SK-MEL-5 (cell line): ENCODE results near the gene RARB. TPM values are rescaled to one million over a fixed set of nuclear protein-coding genes. Genes with fewer than 3 reads are reported as not detected.

ENCODE experiments used
- DNase-seq: peaks from one replicate; pipeline ENCODE4 v3.0.0-alpha.2; 2016; ENCODE audit warnings: low read depth, low spot score
- in situ Hi-C: cut with HindIII; loops from 2 replicates; pipeline ENCODE4 v1.10.0; 2016; ENCODE audit warnings: low sequenced_read_pairs, high pct_unique_total_duplicates, low pct_unique_long_range_greater_than_20kb
- total RNA-seq: library from RNA; depleted of rRNA; stranded (reverse); fragments of >200 nt; shearing (Covaris generic); gene quantifications from 2 replicates; pipeline ENCODE4 v1.2.3, GENCODE V29; 2014

The RARB gene
- total RNA-seq, 1 experiment from 2014 or later = 0.87 TPM

DNA sequence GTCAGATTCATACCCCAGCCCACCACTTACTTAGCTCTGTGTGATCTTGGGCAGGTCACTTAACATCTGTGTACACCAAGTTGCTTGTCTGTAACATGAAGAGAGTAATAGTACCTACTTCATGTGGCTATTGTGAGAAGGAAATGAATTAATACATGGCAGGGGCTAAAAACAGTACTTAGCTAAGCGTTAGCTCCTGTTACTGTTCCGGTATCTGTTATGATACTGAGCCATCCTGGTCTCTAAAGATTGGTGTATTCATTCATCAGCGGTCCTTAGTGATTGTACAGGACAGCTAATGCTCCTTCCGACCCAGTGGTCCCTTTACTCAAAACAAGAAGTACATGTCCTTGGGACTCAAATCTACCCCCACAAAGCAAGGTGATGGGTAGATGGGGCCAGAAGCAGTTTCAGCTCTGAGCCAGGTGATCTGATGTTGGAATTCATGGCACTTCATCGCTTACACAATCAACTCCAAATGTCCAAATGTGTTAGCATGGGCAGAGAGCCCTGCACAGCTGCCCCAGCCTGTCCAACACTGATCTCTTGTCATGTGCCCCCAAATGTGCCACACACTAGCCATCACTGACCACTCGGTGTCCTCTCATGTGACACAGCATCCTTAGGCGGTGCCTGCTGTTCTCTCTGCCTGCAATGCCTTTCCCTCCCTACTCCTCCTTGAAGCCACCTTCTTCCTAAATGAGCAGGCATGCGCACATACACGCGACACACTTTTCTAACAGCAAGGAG is 84.1 kb downstream of the RARB start:
- in situ Hi-C loops = no loop called here
- no peak for DNase-seq

DNA sequence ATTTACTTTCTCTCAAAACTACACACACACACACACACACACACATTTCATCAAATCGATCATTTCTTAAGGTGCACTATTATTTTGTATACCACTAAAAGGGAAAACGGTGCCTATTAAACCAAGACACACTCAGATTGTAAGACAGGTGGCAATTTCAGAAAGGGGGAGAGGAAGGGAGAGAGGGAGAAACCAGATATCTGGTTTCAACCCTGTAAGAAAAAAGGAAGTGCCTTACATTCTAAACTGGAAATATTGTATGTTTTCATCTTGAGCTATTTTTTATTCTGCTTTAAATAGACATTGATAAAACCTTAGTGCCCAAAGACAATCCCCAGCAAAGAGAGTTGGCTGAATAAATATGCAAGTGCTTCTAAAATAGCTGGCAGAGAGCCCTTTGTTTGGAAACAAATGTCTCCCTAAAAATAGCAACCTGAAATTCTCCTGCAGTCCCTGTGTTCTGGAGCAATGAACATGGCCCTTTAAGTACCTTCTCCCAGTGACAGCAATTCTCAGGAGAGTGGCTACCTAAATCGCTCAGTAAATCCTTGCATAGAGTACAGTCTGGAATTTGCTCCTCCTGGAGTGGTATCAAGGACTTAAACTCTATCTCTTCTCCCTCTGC is 85.7 kb downstream of the RARB start:
- in situ Hi-C loops = no loop called here
- no peak for DNase-seq

DNA sequence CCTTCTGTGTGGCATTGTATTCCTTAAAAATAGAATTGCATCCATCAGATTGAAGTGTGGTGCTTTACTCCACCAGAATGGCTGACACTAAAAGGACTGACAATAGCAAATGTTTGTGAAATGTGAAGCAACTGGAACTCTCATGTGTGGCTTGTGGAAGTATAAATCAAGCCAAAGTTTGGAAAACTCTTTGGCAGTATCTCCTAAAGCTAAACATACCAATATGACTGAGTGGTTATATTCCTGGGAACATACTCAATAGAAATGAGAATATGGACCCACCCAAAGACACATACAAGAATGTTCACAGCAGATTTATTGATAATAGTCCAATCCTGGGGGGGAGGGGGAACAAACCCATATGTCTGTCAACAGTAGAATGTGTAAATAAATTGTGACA is 87.1 kb downstream of the RARB start:
- in situ Hi-C loops = no loop called here
- DNase-seq = no peak

DNA sequence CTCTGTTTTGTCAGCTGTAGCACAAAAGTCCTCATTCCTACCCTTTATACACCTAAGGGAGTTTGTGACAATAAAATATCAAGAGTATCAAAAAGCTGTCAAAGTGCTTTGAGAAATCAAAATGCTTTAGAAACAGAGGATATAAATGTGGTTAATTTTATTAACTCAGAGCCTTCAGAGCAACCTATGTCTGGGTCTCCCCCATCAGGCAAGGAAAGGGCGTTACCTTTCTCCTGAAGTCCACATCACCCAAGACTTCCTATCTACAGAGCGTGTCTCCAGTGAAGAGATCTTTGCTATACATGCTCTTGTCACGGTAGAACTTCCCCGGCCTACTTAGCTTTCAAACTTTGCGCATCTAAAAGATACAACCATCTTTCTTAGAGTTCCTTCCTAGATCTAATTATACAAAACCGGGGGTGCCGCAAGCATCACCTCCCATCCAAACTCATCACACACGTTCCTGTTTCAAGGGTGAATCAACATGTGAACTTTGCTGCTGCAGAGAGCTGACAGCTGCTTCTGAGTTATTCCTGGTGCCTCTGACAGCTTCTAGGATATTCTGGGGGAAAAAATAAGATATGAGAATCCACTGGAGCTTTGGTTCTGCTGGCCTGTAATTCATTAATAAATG is 93.0 kb downstream of the RARB start:
- in situ Hi-C loops = no loop called here
- DNase-seq = no peak

- in situ Hi-C loops = no loop called here
- no peak for DNase-seq
These were observed 99.3 kb downstream of the RARB start for GRCh38 chr3:25527336-25527735.

- no peak for DNase-seq
- in situ Hi-C loops = no loop called here
These were observed 99.7 kb downstream of the RARB start for GRCh38 chr3:25527801-25528200.

- DNase-seq = no peak
- in situ Hi-C loops = no loop called here
These were observed 103.9 kb downstream of the RARB start for GRCh38 chr3:25531971-25532370.

DNA sequence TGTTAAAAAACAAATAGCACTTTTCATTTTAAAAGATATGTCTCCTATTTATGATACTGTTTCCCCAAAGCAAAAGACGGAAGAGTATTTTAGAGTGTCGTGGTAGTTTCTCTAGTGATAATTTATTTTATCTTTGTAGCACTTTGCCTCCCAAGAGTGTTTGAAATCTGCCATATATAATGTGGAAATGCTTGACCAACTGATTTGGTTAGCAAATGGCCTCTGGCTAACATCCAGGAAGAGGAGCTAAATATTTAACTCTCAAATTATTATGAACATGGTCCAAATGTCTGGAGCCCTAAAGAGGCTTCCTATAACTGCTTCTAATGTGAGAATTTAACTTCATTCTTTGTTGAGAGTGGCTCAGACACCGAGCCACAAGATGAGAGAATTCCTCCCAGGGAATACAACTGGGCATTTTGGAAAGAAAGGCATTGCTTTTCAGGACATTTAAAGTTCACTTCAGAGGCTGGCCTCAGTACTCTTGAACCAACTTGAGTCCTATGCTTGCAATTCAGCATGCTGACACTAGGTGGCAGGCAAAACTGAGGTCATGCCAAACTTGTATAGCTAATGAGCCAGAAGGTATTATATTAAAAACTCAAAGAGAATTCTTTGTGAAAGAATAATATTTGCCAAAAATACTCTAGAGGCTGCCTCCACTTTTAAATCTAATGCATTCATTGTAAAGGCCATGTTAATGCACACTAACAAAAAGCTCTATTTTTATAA is 104.5 kb downstream of the RARB start:
- in situ Hi-C loops = no loop called here
- peak; percentile 49 for DNase-seq

GRCh38 chr3:25533399-25533798 is 105.3 kb downstream of the RARB start:
- in situ Hi-C loops = no loop called here
- no peak for DNase-seq

- in situ Hi-C loops = no loop called here
- no peak for DNase-seq
These were observed 105.9 kb downstream of the RARB start for GRCh38 chr3:25534007-25534406.

- no peak for DNase-seq
- in situ Hi-C loops = no loop called here
These were observed 108.7 kb downstream of the RARB start for GRCh38 chr3:25536521-25537391.

- DNase-seq = no peak
- in situ Hi-C loops = no loop called here
These were observed 109.5 kb downstream of the RARB start for GRCh38 chr3:25537516-25537915.

DNA sequence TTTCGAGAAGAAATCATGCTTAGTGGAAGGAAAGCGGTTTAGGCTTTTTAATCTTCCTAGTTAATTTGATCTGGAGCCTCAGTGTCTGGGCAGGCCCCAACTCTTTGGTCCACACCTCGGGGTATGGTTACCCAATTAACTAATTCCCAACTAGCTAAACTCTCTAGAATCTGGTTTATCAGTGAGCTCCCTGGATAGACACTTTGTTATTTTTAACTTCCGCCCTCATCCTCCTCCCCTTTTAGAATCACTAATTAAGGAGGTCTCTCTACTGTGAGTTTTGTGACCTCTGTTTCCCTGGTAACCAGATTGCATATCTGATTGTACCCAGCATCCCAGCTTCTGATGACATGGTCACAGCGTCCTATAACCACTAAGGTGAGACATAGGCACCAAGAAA is 112.2 kb downstream of the RARB start:
- DNase-seq = no peak
- in situ Hi-C loops = no loop called here

- no peak for DNase-seq
- in situ Hi-C loops = no loop called here
These were observed 114.5 kb downstream of the RARB start for GRCh38 chr3:25542492-25543039.

GRCh38 chr3:25547103-25547502 is 119.0 kb downstream of the RARB start:
- in situ Hi-C loops = no loop called here
- DNase-seq = no peak

GRCh38 chr3:25547943-25548674 is 120.0 kb downstream of the RARB start:
- no peak for DNase-seq
- in situ Hi-C loops = no loop called here

DNA sequence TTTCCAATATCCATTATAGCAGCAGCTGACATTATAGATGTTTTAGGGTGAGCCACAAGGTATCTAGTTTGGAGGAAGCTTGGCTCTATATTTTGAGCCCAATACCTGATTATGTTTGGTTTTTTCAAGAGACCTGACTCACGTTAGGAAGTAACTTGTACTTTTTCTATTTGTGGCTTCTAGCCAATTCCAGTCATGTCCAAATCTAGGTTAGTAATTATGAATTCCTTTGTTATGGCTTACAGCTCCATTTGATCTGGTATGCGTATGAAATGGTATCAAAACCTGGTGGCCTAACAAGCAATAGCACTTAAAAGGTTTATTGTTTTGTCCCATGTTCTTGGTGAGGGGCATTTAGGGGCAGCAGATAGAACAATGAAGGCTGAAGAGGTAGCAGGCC is 120.8 kb downstream of the RARB start:
- in situ Hi-C loops = no loop called here
- no peak for DNase-seq
